Activated CD4-positive, alpha-beta T cell treated with anti-CD3 and anti-CD28 coated beads, Interleukin-2, amount 50 U/mL, for 48 hours (primary cell): ENCODE data around the gene MSMP.

Experiments
- DNase-seq, 2 experiments: peaks; one replicate each; pipeline ENCODE4 v3.0.0-alpha.2; 2020

MSMP gene

DNA sequence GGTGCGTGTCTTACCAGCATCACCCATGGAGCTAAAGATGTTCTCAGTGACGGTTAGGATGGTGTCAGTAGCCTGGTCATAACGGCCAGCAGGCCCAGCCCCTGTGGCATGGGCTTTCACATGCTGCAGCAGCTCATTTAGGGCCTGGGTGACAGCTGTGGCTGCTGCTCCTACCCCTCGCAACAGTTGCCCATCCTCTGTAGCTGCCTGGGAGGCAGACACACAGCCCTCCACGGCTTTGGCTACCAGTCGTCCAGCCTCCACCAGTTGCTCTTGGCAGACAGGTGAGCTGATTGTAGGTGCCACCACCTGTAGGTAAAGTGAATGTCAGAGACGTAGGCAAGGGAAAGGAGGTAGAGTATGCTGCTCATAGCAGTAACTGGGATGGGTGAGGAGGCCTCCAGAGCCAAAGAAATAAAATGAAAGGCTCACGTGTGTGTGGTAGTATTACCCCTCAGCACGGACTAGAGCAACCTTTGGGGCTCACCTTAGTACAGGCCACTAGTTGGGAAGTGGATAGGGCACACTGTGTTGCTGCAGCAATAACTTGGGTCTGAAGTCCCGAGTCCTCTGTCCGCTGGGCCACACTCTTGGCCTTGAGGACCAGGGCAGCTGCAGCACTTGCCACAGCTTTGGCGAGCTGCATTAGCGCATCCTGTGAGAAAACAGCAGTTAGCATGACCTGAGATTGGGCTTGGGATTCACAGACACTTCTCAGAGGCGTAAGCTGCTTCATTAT, 36.8 kb downstream of the MSMP start:
- DNase-seq: no peak

DNA sequence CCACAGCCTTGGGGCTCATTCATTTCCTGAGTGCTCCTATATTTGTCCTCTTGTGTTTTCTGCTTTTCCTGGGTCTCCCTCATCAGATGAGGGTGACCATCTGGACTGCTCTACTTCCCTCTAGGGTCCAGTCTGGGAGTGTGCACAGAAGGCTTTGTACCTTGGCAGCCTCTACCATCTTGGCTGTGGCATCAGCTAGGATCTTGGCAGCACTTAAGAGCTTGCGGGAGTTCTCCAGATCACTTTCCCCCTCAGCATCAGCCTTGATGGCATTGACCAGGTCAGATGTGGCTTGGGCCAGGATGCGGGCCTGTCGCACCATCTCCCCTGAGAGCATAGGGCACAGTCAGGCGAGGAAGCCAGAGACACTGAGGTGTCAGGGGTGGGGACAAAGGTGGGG, 37.8 kb downstream of the MSMP start:
- DNase-seq: no peak

DNA sequence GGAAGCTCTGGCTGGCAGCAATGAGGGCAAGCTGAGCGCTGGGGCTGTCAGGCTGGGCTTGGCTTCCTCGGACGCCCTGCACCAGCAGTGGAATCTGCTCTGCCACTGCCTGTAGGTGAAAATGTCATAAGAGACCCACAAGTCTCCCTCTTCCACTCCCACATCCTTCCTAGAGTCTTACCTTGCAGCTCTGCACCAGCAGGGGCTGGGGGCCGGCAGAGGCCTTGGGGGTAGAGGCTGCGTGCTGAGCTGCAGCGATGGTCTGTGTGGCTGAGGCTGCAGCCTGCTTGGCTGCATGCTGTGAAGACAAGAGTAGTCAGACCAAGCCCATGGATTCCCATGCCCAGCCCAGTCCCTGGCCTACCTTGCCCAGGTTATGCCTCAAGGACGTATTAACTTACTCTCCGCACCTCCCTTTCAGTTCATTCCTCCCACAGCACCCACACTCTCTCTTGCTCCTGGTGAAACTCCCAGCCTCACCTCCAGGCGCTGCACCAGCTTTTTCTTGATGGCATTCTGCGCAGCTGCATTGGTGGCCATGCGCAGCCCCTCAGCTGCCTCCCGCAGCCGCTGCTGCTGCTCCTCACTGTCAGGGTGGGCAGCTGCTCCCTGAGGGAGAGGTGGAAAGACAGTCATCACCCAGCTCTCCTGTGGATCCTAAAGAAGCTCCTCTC, 39.4 kb downstream of the MSMP start:
- DNase-seq: no peak

DNA sequence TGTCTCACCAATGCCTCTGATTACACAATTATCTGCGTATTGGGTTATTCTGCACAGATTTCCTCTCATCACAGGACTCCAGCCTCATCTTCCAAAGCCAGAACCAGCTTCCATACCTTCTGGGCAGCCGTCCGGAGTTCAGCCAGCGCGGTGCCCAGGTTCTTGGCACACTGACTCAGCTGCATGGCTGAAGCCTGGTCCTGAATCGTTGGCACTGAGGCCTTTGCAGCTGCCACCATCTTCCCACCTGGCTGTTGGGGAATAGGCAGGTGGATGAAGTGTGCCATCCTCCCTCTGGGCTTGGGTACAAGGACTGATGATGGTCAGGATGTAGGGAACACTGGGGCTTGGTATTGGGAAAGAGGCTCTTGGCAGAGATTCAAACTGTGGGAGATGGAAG, 40.0 kb downstream of the MSMP start:
- no peak for DNase-seq

DNA sequence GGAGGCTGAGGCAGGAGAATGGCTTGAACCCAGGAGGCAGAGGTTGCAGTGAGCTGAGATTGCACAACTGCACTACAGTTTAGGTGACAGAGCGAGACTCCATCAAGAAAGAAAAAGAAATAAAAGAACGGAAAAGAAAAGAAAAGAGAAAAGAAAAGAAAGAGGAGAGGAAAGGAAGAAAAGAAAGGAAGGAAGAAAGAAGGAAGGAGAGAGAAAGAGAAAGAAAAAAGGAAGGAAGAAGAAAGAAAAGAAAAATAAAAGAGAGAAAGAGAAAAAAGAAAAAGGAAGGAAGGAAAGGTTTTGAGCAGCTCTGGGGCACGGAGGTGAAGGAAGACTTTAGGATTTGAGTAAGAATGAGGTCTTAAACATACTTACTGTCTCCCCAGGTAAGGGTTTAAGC, 40.5 kb downstream of the MSMP start:
- no peak for DNase-seq

DNA sequence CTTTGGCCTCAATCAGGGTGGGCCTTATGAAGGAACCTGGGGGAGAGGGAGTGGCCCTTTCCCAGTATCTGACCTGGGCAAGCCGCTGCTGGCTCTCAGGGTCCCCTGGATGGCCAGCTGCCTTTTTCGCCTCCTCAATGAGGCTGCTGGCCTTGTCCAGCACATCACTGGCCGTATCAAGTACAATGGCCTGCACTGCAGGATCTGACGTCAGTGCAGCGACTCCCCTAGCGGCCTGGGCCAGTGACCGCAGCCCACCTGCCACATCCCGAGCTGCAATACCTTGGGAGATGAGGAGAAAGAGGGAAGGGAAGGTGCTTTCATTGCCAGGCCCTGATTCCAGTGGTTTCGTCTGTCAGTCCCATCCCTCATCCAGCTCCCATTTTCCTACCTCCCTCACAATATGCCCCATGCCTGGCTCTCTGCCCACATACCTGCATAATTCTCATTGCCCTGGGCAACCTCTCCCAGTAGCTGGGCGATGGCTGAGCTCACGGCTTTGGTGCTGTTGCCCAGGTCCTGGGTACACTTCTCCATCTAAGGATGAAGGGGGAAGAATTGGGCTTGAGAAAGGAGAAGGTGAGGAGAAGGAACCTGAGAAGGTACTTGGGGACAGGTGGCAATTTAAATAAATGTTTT, 41.2 kb downstream of the MSMP start:
- no peak for DNase-seq

DNA sequence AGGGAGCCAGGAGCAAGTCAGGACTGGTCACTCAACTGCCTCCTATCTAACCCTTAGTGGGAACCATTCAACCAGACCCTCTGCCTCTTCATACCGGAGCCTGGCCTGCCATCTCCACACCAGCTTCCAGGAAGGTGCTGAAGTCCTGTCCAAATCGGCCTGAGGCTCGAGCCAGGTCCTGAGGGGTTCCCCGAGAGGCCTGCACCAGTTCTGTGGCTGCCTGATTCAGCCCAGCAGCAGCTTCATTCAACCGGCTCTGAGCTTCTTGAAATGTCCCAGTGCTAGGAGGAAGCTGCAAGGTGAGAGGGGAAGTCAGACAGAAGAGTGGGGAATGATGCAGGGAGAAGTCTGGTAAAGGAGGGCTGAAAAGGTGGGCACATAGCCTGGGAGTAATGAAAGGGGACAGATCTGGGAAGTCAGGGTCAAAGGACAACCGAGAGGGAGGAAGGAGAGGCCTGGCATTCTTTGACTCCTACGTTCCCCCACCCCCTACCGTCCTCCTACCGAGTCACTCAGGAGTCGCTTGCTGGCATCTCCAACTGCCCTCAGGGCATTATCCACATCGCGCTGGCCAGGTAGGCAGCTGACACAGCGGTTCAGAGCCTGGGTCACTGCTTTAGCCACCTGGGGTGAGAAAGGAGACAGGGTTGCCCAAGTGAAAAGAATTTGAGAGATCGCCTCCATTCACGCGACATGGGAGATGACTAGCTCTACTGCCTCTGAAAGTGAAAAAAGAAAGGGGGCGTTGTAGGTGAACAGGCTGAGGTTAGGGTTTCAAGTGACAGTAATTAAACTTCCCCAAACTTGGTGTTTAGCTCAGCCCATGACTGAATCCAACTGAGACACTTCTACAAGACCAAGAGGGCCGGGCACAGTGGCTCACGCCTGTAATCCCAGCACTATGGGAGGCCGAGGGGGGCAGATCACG, 42.3 kb downstream of the MSMP start:
- DNase-seq: no peak

DNA sequence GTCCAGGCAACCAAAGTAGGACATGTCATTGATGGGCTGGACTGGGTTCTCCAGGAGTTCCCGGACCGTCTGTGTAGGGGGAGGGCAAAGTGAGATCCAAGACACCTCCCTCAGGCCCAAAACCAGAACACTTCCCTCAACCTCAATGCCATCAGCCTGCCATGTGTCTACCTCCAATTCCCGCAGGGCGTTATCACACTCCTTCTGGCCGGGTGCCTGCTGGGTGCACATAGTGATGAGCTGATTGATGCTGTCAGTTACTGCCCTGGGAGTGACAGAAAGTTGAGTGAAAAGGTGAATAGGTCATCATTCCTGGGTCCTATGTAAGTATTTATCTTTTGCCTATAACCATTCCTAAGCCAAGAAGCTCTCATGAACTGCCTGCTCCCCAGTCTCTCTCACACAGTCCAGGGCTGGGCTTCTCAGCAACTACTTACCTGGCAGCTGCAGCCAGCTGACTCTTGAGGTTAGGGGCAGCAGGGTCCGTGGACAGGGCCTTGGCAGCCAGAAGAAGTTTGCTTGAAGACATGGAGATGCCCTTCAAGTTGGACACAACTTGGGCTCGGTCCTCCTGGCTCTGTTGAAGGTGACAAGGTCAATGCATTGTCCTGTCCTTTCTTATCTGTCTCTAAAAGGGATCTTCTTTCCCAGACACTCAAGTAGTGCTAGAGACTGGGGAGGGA, 43.1 kb downstream of the MSMP start:
- DNase-seq: no peak

DNA sequence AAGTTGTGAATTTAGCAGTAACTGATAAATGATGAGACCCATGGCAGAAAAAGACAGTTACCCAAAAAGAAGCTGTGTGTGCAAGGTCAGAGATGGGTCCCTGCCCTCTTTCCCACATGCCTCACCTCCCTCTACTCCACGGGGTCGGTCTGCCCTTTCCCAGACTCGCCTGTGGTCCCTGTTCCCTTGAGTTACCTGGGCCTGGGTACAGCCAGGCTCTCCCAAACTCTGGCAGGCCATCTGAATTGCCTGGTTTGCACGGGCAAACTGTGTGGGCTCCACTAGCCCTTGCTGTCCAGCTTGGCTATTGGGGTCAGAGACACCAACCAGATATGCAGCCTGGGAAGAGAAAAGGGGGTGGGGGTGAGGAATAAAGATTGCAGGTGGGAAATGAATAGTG, 45.9 kb downstream of the MSMP start:
- DNase-seq: no peak

DNA sequence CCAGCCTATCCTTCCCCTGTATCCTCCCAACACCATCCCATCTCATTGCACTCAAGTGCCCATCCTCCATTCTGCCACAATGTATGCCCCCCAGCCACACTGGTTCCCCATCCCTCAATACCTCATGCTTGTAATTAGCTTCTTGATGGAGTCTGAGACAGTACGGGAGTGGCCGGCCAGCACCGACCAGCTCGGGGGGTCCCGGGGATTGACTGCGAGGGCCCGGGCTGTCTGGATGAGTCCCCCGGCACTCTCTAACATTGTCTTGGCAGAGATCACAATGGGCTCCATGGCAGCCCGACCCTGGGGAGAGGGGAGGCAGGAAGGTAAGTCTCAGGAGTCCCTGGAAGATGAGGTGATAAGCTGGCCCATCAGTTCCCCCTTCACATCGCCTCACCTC, 47.1 kb downstream of the MSMP start:
- DNase-seq: no peak

DNA sequence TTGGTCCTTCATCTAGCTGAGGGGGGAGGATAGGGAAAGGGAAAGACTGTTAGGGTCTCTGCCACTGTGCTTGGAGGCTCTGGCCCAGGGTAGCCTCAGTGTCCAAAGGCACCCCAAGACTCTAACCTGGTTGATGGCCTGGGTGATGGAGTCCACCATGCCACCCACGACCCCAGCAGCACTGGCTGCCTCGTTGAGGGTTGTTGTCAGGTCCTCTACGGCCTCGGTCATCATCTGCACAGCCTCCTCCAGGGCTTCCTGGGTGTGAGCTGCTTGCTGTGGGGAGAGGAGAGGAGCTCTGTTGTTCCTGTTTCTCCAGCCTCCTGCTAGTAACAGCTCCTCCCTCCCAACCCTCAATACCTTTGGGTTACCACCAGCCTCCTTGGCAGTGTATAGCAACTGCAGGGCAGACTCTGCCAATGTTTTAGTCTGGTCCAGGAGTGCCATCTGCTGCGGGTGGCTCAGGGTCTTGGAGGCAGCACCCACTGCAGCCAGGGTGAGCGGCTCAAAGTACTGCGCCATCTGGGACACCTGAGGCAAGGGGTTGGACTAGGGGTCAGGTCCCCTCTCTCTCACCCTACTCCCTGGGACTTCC, 48.1 kb downstream of the MSMP start:
- DNase-seq: no peak

DNA sequence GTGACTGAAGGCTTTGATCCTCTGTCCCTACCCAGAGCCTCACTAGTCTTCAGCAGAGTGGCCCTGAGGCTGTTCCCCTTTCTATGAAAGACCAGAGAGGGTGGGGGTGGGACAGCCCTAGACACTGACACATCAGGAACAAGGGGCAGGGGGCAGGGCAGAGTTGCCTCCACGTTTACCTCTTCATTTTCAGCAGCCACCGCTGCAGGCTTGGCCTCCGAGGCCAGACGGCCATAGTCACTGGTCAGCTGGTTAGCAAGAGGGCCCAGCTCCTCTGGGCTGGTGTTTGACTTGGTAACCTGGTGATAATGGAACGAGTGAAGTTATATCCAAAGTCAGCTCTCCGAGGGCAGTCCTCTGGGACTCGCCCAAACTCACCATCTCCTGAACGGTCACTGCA, 48.7 kb downstream of the MSMP start:
- no peak for DNase-seq

DNA sequence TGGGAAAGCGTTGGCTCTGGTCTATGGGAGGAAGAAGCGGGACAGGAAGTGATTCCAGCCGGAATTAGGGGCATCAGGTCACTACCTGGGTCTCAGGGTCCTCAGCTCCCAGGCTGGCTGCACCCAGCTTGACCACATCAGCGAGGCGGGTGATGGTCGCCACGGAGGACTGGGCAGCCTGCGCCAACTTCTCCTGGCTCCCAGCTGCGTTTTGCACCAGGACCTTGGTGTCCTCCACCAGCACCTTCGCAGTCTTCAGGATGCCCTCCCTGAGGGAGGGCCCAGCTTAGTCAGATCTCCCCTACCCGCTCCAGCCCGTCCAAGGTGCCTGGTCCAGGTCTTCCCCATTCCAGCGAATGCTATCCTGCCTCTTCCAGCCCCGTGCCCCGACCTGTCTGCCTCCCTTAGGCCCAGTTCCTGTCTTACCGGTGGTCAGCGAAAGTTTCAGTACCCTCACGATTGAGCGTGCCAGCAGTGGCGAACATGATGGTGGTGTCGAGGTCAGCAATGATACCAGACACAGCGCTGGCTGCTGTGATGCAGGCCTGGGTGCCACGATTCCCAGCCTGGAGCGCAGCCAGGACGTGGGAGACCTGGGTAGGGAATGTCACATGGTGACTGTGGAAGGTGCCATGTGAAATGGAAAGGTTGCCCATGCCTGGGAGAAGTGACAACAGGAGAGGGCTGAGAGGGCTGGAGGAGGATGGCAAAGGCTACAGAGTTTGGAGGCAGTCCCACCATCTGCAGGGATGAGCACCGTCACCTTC, 50.0 kb downstream of the MSMP start:
- DNase-seq: no peak
